Measurements from ENCODE around the gene SLC25A25.
"Not testable (repeated sequence)": the region's sequence is repeated elsewhere in the genome, so short reads cannot be mapped to it uniquely, and the experiment has no call there.

The SLC25A25 gene

GRCh38 chr9:128065907-128066712, 1.9 kb upstream of the SLC25A25 start:
- H3K4ac ChIP-seq (ENCODE audit: low read depth, low read length) = no peak overlapping the region
- H2BK5ac ChIP-seq (ENCODE audit: low read length) = no peak overlapping the region
- H3K4me1 ChIP-seq (ENCODE audit: control insufficient read depth, low read depth, low read length) = peaks cover 10% of the 10 kb centered on the region
- no peak overlapping the region for H3K27ac ChIP-seq (ENCODE audit: low read depth, low read length)
- no peak overlapping the region for H4K8ac ChIP-seq (ENCODE audit: low read depth, low read length)
- no peak overlapping the region for H4K5ac ChIP-seq (ENCODE audit: low read length)
- no CpG with 5 or more reads among the region's 18 CpGs for whole genome bisulfite sequencing (ENCODE audit: extremely low coverage, insufficient coverage, low lambda C conversion rate)
- no peak overlapping the region for H3K4me3 ChIP-seq (ENCODE audit: low read length)
- no peak overlapping the region for H2BK15ac ChIP-seq (replicated peaks; ENCODE audit: low read depth)
- peak overlapping the region; percentile 90 for H2AK5ac ChIP-seq (ENCODE audit: low read length)
- H3K36me3 ChIP-seq (ENCODE audit: control insufficient read depth, insufficient read depth, low read length) = no peaks in the 10 kb centered on the region
- no peak overlapping the region for H3K4me2 ChIP-seq (ENCODE audit: low read length)
- peak overlapping the region; percentile 64 for H3K9ac ChIP-seq (ENCODE audit: low read length)
- H3K23ac ChIP-seq (ENCODE audit: low read length) = no peak overlapping the region
- peaks cover 8% of the 10 kb centered on the region for H3K79me1 ChIP-seq (ENCODE audit: low read length)
- no peak overlapping the region for H2BK120ac ChIP-seq (ENCODE audit: low read depth, low read length)
- DNase-seq = no peak
- H3K27me3 ChIP-seq (ENCODE audit: insufficient read depth, low read length, poor library complexity) = no peaks in the 10 kb centered on the region
- no peak overlapping the region for H3K18ac ChIP-seq (ENCODE audit: low read length)
- H3K79me2 ChIP-seq (ENCODE audit: control insufficient read depth, insufficient read depth, low read length) = peaks cover 10% of the 10 kb centered on the region
- H3K56ac ChIP-seq (ENCODE audit: low read length) = peak overlapping the region; percentile 75

GRCh38 chr9:128066713-128067644, 1.1 kb upstream of the SLC25A25 start, which contains the start of gene NAIF1:
NAIF1 (minus strand) TSS chr9:128067320; CDS start chr9:128067101, 219 bp downstream.
- Histone ChIP-seq H3K9ac (ENCODE audit: low read length) (peak within 1 kb of the TSS; percentile 93), H3K18ac (ENCODE audit: low read length) (peak within 1 kb of the TSS; percentile 71), H2BK5ac (ENCODE audit: low read length) (peak within 1 kb of the TSS; percentile 67), H3K27me3 (ENCODE audit: insufficient read depth, low read length, poor library complexity) (no peaks in the 10 kb centered on the region), H3K4me3 (ENCODE audit: low read length) (peak within 1 kb of the TSS; percentile 86), H4K5ac (ENCODE audit: low read length) (no peak within 1 kb of the TSS), H4K8ac (ENCODE audit: low read depth, low read length) (peak within 1 kb of the TSS; percentile 42), H2AK5ac (ENCODE audit: low read length) (peak within 1 kb of the TSS; percentile 90), H2BK15ac (replicated peaks; ENCODE audit: low read depth) (no peak within 1 kb of the TSS), H2BK120ac (ENCODE audit: low read depth, low read length) (no peak within 1 kb of the TSS), H3K79me2 (ENCODE audit: control insufficient read depth, insufficient read depth, low read length) (peaks cover 11% of the 10 kb centered on the region), H3K23ac (ENCODE audit: low read length) (no peak within 1 kb of the TSS), H3K4me2 (ENCODE audit: low read length) (peak within 1 kb of the TSS; percentile 70), H3K4me1 (ENCODE audit: control insufficient read depth, low read depth, low read length) (peaks cover 11% of the 10 kb centered on the region), H3K79me1 (ENCODE audit: low read length) (peaks cover 10% of the 10 kb centered on the region), H3K4ac (ENCODE audit: low read depth, low read length) (peak within 1 kb of the TSS; percentile 17), H3K27ac (ENCODE audit: low read depth, low read length) (peak within 1 kb of the TSS; percentile 88), H3K56ac (ENCODE audit: low read length) (peak within 1 kb of the TSS; percentile 95), H3K36me3 (ENCODE audit: control insufficient read depth, insufficient read depth, low read length) (no peaks in the 10 kb centered on the region)
- WGBS (ENCODE audit: extremely low coverage, insufficient coverage, low lambda C conversion rate) = no CpG with 5 or more reads among the region's 54 CpGs
- peak; percentile 100 for DNase-seq

GRCh38 chr9:128068386-128069205, 564 bp downstream of the SLC25A25 start:
- Histone ChIP-seq H2BK5ac (ENCODE audit: low read length) (no peak overlapping the region), H3K18ac (ENCODE audit: low read length) (peak overlapping the region; percentile 71), H2BK15ac (replicated peaks; ENCODE audit: low read depth) (no peak overlapping the region), H3K4me1 (ENCODE audit: control insufficient read depth, low read depth, low read length) (peaks cover 17% of the 10 kb centered on the region), H3K4me2 (ENCODE audit: low read length) (peak overlapping the region; percentile 88), H4K5ac (ENCODE audit: low read length) (no peak overlapping the region), H3K36me3 (ENCODE audit: control insufficient read depth, insufficient read depth, low read length) (no peaks in the 10 kb centered on the region), H3K4ac (ENCODE audit: low read depth, low read length) (peak overlapping the region; percentile 6), H3K9ac (ENCODE audit: low read length) (peak overlapping the region; percentile 93), H3K4me3 (ENCODE audit: low read length) (peak overlapping the region; percentile 86), H3K27me3 (ENCODE audit: insufficient read depth, low read length, poor library complexity) (no peaks in the 10 kb centered on the region), H3K23ac (ENCODE audit: low read length) (no peak overlapping the region), H3K56ac (ENCODE audit: low read length) (peak overlapping the region; percentile 95), H4K8ac (ENCODE audit: low read depth, low read length) (no peak overlapping the region), H2AK5ac (ENCODE audit: low read length) (no peak overlapping the region), H3K27ac (ENCODE audit: low read depth, low read length) (peak overlapping the region; percentile 79), H3K79me2 (ENCODE audit: control insufficient read depth, insufficient read depth, low read length) (peaks cover 21% of the 10 kb centered on the region), H3K79me1 (ENCODE audit: low read length) (peaks cover 15% of the 10 kb centered on the region), H2BK120ac (ENCODE audit: low read depth, low read length) (no peak overlapping the region)
- WGBS (ENCODE audit: extremely low coverage, insufficient coverage, low lambda C conversion rate) = no CpG with 5 or more reads among the region's 50 CpGs
- DNase-seq = no peak

DNA sequence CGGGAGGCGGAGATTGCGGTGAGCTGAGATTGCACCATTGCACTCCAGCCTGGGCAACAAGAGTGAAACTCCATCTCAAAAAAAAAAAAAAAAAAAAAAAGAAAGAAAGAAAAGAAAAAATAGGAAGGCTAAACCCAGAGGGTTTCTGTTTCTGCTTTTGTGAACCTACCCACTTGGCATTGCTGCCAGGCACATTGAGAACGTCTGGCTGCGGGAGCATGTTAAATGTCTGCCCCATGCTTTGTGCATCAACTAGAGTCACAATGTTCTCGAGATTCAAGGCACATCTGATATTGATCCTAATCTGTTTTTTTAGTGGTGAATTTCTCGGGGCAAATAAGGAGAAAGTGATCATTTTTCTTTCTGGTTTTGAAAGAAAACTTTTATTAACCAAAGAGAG, 2.8 kb downstream of the SLC25A25 start:
- Histone ChIP-seq H3K4me1 (ENCODE audit: control insufficient read depth, low read depth, low read length) (peaks cover 15% of the 10 kb centered on the region), H3K4me3 (ENCODE audit: low read length) (no peak overlapping the region), H3K18ac (ENCODE audit: low read length) (no peak overlapping the region), H3K79me2 (ENCODE audit: control insufficient read depth, insufficient read depth, low read length) (peaks cover 21% of the 10 kb centered on the region), H2BK15ac (replicated peaks; ENCODE audit: low read depth) (no peak overlapping the region), H2AK5ac (ENCODE audit: low read length) (no peak overlapping the region), H3K9ac (ENCODE audit: low read length) (no peak overlapping the region), H4K5ac (ENCODE audit: low read length) (no peak overlapping the region), H3K36me3 (ENCODE audit: control insufficient read depth, insufficient read depth, low read length) (no peaks in the 10 kb centered on the region), H2BK5ac (ENCODE audit: low read length) (no peak overlapping the region), H3K4ac (ENCODE audit: low read depth, low read length) (no peak overlapping the region), H4K8ac (ENCODE audit: low read depth, low read length) (no peak overlapping the region), H3K27ac (ENCODE audit: low read depth, low read length) (no peak overlapping the region), H2BK120ac (ENCODE audit: low read depth, low read length) (no peak overlapping the region), H3K4me2 (ENCODE audit: low read length) (no peak overlapping the region), H3K23ac (ENCODE audit: low read length) (no peak overlapping the region), H3K79me1 (ENCODE audit: low read length) (peaks cover 15% of the 10 kb centered on the region), H3K56ac (ENCODE audit: low read length) (no peak overlapping the region), H3K27me3 (ENCODE audit: insufficient read depth, low read length, poor library complexity) (no peaks in the 10 kb centered on the region)
- no CpG with 5 or more reads among the region's 7 CpGs for WGBS (ENCODE audit: extremely low coverage, insufficient coverage, low lambda C conversion rate)
- DNase-seq = no peak

GRCh38 chr9:128071475-128071874, 3.4 kb downstream of the SLC25A25 start:
- not testable (repeated sequence) for H3K27ac ChIP-seq (ENCODE audit: low read depth, low read length); H4K5ac ChIP-seq (ENCODE audit: low read length); H2BK5ac ChIP-seq (ENCODE audit: low read length); H3K4ac ChIP-seq (ENCODE audit: low read depth, low read length); H4K8ac ChIP-seq (ENCODE audit: low read depth, low read length); H3K27me3 ChIP-seq (ENCODE audit: insufficient read depth, low read length, poor library complexity); H2BK120ac ChIP-seq (ENCODE audit: low read depth, low read length); H2BK15ac ChIP-seq (replicated peaks; ENCODE audit: low read depth); H2AK5ac ChIP-seq (ENCODE audit: low read length); H3K9ac ChIP-seq (ENCODE audit: low read length); H3K4me2 ChIP-seq (ENCODE audit: low read length); H3K36me3 ChIP-seq (ENCODE audit: control insufficient read depth, insufficient read depth, low read length); H3K18ac ChIP-seq (ENCODE audit: low read length); H3K56ac ChIP-seq (ENCODE audit: low read length); H3K23ac ChIP-seq (ENCODE audit: low read length); H3K4me3 ChIP-seq (ENCODE audit: low read length); DNase-seq
- no CpG with 5 or more reads among the region's 12 CpGs for WGBS (ENCODE audit: extremely low coverage, insufficient coverage, low lambda C conversion rate)
- H3K79me1 ChIP-seq (ENCODE audit: low read length) = peaks cover 11% of the 10 kb centered on the region
- H3K79me2 ChIP-seq (ENCODE audit: control insufficient read depth, insufficient read depth, low read length) = peaks cover 21% of the 10 kb centered on the region
- peaks cover 11% of the 10 kb centered on the region for H3K4me1 ChIP-seq (ENCODE audit: control insufficient read depth, low read depth, low read length)
